ENCODE data around the gene TRERF1. TPM values are rescaled to one million over a fixed set of nuclear protein-coding genes. Genes with fewer than 3 reads are reported as not detected.

TRERF1 gene
- polyA plus RNA-seq, 1 experiment: 3.5 TPM

- no peaks in the 10 kb centered on the region for H3K27me3 ChIP-seq (ENCODE audit: control insufficient read depth, insufficient read depth, low read length)
- H3K4me3 ChIP-seq (ENCODE audit: low read depth, low read length): peak overlapping the region; percentile 85
- H3K36me3 ChIP-seq (ENCODE audit: control insufficient read depth, insufficient read depth, low read length): no peaks in the 10 kb centered on the region
- no peak for TF ChIP-seq CTCF (IDR thresholded peaks at IDR 0.05; ENCODE audit: insufficient read depth, low read depth, low read length)
- CTCF ChIA-PET: interaction anchor here (0.6 to 2.1 kb wide), 8 partner anchors 41 to 192 kb away, joined by 3 to 8 read pairs (median 4); no protein-coding TSS in a partner anchor
- DNase-seq (ENCODE audit: low read depth): no peak
- POLR2A ChIA-PET: interaction anchor here (0.6 to 1.1 kb wide), 5 partner anchors 93 to 215 kb away, joined by 3 to 17 read pairs (median 4); no protein-coding TSS in a partner anchor
Measured at GRCh38 chr6:42453654-42454427, 2.1 kb upstream of the TRERF1 start.

- TF ChIP-seq CTCF (IDR thresholded peaks at IDR 0.05; ENCODE audit: insufficient read depth, low read depth, low read length): no peak
- no peaks in the 10 kb centered on the region for H3K36me3 ChIP-seq (ENCODE audit: control insufficient read depth, insufficient read depth, low read length)
- CTCF ChIA-PET: interaction anchor here (0.6 to 1.6 kb wide), 7 partner anchors 42 to 239 kb away, joined by 3 to 7 read pairs (median 4); no protein-coding TSS in a partner anchor
- POLR2A ChIA-PET: interaction anchor here (0.6 to 1.1 kb wide), 5 partner anchors 94 to 214 kb away, joined by 3 to 17 read pairs (median 4); no protein-coding TSS in a partner anchor
- DNase-seq (ENCODE audit: low read depth): no peak
- peak overlapping the region; percentile 85 for H3K4me3 ChIP-seq (ENCODE audit: low read depth, low read length)
- no peaks in the 10 kb centered on the region for H3K27me3 ChIP-seq (ENCODE audit: control insufficient read depth, insufficient read depth, low read length)
Measured at GRCh38 chr6:42453031-42453653, 1.4 kb upstream of the TRERF1 start.

- H3K36me3 ChIP-seq (ENCODE audit: control insufficient read depth, insufficient read depth, low read length): no peaks in the 10 kb centered on the region
- ChIA-PET CTCF (interaction anchor here (0.7 to 1.6 kb wide), 6 partner anchors 42 to 238 kb away, joined by 3 to 7 read pairs (median 4); no protein-coding TSS in a partner anchor), POLR2A (interaction anchor here (0.7 to 1.1 kb wide), 2 partner anchors 11 to 95 kb away, joined by 3 to 4 read pairs; no protein-coding TSS in a partner anchor)
- no peak for TF ChIP-seq CTCF (IDR thresholded peaks at IDR 0.05; ENCODE audit: insufficient read depth, low read depth, low read length)
- no peak for DNase-seq (ENCODE audit: low read depth)
- H3K27me3 ChIP-seq (ENCODE audit: control insufficient read depth, insufficient read depth, low read length): no peaks in the 10 kb centered on the region
- H3K4me3 ChIP-seq (ENCODE audit: low read depth, low read length): peak overlapping the region; percentile 85
Measured at GRCh38 chr6:42452171-42453030, 675 bp upstream of the TRERF1 start.

- ChIA-PET CTCF (interaction anchor here (0.7 to 1.5 kb wide), 5 partner anchors 9 to 250 kb away, joined by 3 to 5 read pairs (median 3); no protein-coding TSS in a partner anchor), POLR2A (no interaction called here)
- no peak for DNase-seq (ENCODE audit: low read depth)
- Histone ChIP-seq H3K4me3 (ENCODE audit: low read depth, low read length) (peak overlapping the region; percentile 85), H3K36me3 (ENCODE audit: control insufficient read depth, insufficient read depth, low read length) (no peaks in the 10 kb centered on the region), H3K27me3 (ENCODE audit: control insufficient read depth, insufficient read depth, low read length) (no peaks in the 10 kb centered on the region)
- TF ChIP-seq CTCF (IDR thresholded peaks at IDR 0.05; ENCODE audit: insufficient read depth, low read depth, low read length): no peak
Measured at GRCh38 chr6:42450477-42451332, 1.0 kb downstream of the TRERF1 start.
